Loucy (cell line): Measurements from ENCODE around the gene SLC43A3.

Experiments used
- H2AFZ ChIP-seq: fragments of 200-600 bp; sonication (generic); 2 replicates; pipeline ENCODE4 v1.6.0; 2016; ENCODE audit warnings: antibody characterized with exemption, mild to moderate bottlenecking, low read length, moderate library complexity
- H3F3A ChIP-seq: fragments of 200-600 bp; 2 replicates; pipeline ENCODE4 v1.6.0; 2016; ENCODE audit warnings: antibody characterized with exemption, low read depth, mild to moderate bottlenecking
- H3K27me3 ChIP-seq: fragments of 200-600 bp; sonication (generic); 2 replicates; pipeline ENCODE4 v1.6.1; 2014; ENCODE audit warnings: low read length, mild to moderate bottlenecking; ENCODE audit not compliant: insufficient read depth, poor library complexity, severe bottlenecking
- H3K36me3 ChIP-seq: fragments of 200-600 bp; sonication (generic); 2 replicates; pipeline ENCODE4 v1.6.1; 2016; ENCODE audit warnings: low read length; ENCODE audit not compliant: insufficient read depth
- H3K4me1 ChIP-seq: fragments of 200-600 bp; sonication (generic); 2 replicates; pipeline ENCODE4 v1.5.1; 2014; ENCODE audit warnings: low read length, mild to moderate bottlenecking; ENCODE audit not compliant: insufficient read depth, poor library complexity, severe bottlenecking
- H3K4me2 ChIP-seq: fragments of 200-600 bp; sonication (generic); 2 replicates; pipeline ENCODE4 v1.6.0; 2014; ENCODE audit warnings: antibody characterized with exemption, low read length, low read depth, mild to moderate bottlenecking; ENCODE audit not compliant: poor library complexity, severe bottlenecking
- H3K4me3 ChIP-seq: fragments of 200-600 bp; sonication (generic); 2 replicates; pipeline ENCODE4 v1.5.1; 2014; ENCODE audit warnings: low read length, mild to moderate bottlenecking, mixed read lengths; ENCODE audit not compliant: poor library complexity, severe bottlenecking
- H3K79me2 ChIP-seq: fragments of 200-600 bp; sonication (generic); 2 replicates; pipeline ENCODE4 v1.6.1; 2014; ENCODE audit warnings: low read length; ENCODE audit not compliant: insufficient read depth
- H3K9ac ChIP-seq: fragments of 200-600 bp; sonication (generic); 2 replicates; pipeline ENCODE4 v1.6.0; 2014; ENCODE audit warnings: mild to moderate bottlenecking, low read depth, low read length, moderate library complexity; ENCODE audit not compliant: poor library complexity, severe bottlenecking
- H3K9me2 ChIP-seq: fragments of 200-600 bp; sonication (generic); replicated peaks from 2 replicates; pipeline ENCODE4 v1.6.1; 2016; ENCODE audit warnings: low read depth, low read length, mixed read lengths
- H3K9me3 ChIP-seq: fragments of 200-600 bp; sonication (generic); 2 replicates; pipeline ENCODE4 v1.6.1; 2014; ENCODE audit warnings: mild to moderate bottlenecking, antibody characterized with exemption, low read length, low read depth; ENCODE audit not compliant: insufficient read depth
- H4K20me1 ChIP-seq: fragments of 200-600 bp; sonication (generic); 2 replicates; pipeline ENCODE4 v1.6.0; 2014; ENCODE audit warnings: antibody characterized with exemption, low read length, mild to moderate bottlenecking; ENCODE audit not compliant: insufficient read depth, poor library complexity, severe bottlenecking
- CTCF ChIP-seq: fragments of 200-600 bp; sonication (generic); conservative IDR thresholded peaks from 2 replicates; pipeline ENCODE4 v1.5.1; 2014; ENCODE audit warnings: mild to moderate bottlenecking, antibody characterized with exemption, low read length
- EZH2phosphoT487 ChIP-seq: fragments of 200-600 bp; IDR thresholded peaks from 2 replicates; pipeline ENCODE4 v1.6.1; 2018; ENCODE audit warnings: antibody characterized with exemption, mild to moderate bottlenecking, moderate library complexity, borderline replicate concordance

The SLC43A3 gene

GRCh38 chr11:57464539-57465181 is 37.7 kb upstream of the SLC43A3 start:
- Histone ChIP-seq H3K79me2 (no peaks in the 10 kb centered on the region), H3K36me3 (no peaks in the 10 kb centered on the region), H3F3A (no peaks in the 10 kb centered on the region), H3K27me3 (no peaks in the 10 kb centered on the region), H3K9me3 (no peaks in the 10 kb centered on the region), H3K4me2 (no peak overlapping the region), H4K20me1 (no peaks in the 10 kb centered on the region), H3K4me3 (no peak overlapping the region), H3K9me2 (no peaks in the 10 kb centered on the region), H2AFZ (no peak overlapping the region), H3K4me1 (peaks cover 24% of the 10 kb centered on the region), H3K9ac (no peak overlapping the region)
- TF ChIP-seq CTCF (no peak), EZH2phosphoT487 (no peak)

DNA sequence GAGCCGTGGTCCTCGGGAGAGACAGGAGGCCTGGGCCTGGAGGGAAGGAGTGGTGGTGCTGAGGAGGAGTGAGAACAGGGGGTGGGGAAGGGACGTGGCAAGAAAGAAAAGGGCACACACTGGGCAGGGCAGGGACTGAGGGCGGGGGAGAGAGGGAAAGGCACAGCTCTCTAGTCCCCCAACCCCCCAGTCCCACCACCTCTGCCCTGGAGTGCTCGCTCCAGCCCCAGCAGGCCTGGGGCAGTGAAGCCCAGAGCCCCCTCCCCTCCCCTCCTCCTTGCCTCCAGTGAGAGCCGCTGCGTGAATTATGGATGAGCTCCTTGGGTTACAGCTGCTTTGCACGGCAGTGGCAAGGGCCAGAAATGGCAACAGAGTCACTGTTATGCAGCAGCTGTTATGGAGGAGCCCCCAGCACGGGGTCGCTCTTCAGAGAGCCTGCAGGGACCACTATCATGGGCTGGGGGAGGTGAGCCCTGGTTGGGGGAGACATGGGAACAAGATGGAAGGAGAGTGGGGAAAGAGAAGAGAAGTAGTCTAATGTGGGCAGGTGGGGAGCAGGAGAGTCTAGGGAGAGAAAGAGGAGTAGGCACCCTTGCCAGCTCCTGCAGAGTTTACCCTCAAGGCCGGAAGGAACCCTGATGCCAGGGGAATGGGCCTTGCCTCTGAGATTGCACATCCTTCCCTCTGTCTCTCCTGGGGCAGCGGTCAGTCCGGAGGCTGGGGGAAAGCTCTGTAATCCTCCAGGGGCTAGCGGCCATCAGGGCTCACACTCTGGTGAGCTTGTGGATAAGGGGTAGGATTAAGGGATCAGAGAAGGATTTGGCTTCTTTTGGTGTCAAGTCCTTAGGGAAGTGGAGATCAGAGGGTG is 37.0 kb upstream of the SLC43A3 start:
- H3K9me2 ChIP-seq: no peaks in the 10 kb centered on the region
- no peaks in the 10 kb centered on the region for H3K27me3 ChIP-seq
- H3K9ac ChIP-seq: no peak overlapping the region
- no peak overlapping the region for H2AFZ ChIP-seq
- H3K4me2 ChIP-seq: no peak overlapping the region
- no peaks in the 10 kb centered on the region for H3F3A ChIP-seq
- peaks cover 31% of the 10 kb centered on the region for H3K4me1 ChIP-seq
- no peak overlapping the region for H3K4me3 ChIP-seq
- no peaks in the 10 kb centered on the region for H3K9me3 ChIP-seq
- no peaks in the 10 kb centered on the region for H3K79me2 ChIP-seq
- no peaks in the 10 kb centered on the region for H3K36me3 ChIP-seq
- H4K20me1 ChIP-seq: no peaks in the 10 kb centered on the region
- TF ChIP-seq CTCF: no peak
- no peak for TF ChIP-seq EZH2phosphoT487

DNA sequence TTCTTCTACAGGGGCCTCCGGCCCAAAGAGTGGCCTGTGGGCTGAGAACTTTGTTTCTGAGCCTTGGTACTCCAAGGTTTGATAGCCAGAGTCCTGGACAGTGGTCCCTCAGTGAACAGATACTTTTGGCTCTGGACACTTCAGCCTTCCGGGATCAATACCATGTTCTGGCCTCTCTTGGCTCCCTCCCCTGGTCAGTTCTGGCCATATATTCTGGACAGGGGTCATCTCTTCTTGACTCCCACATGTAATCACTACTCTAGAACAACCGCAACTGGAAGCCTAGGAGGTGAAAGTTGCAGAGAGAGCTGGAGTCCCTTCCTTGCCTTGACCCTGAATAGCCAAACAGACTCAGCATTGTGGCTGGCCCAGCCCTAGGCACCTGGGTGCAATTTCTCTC is 35.7 kb upstream of the SLC43A3 start:
- peak overlapping the region; percentile 14 for H3K4me3 ChIP-seq
- peak overlapping the region; percentile 36 for H3K4me2 ChIP-seq
- H3K9me3 ChIP-seq: no peaks in the 10 kb centered on the region
- H4K20me1 ChIP-seq: no peaks in the 10 kb centered on the region
- TF ChIP-seq CTCF: no peak
- no peak for TF ChIP-seq EZH2phosphoT487
- no peaks in the 10 kb centered on the region for H3K79me2 ChIP-seq
- no peaks in the 10 kb centered on the region for H3K27me3 ChIP-seq
- H3K36me3 ChIP-seq: no peaks in the 10 kb centered on the region
- H3K4me1 ChIP-seq: peaks cover 41% of the 10 kb centered on the region
- no peak overlapping the region for H3K9ac ChIP-seq
- H3K9me2 ChIP-seq: no peaks in the 10 kb centered on the region
- H2AFZ ChIP-seq: no peak overlapping the region
- H3F3A ChIP-seq: no peaks in the 10 kb centered on the region
